Prostate gland (tissue), 2 donors: ENCODE measurements around the gene SAV1.

ENCODE experiments used
- CTCF ChIP-seq, 4 experiments: fragments of 200-600 bp in 2 of 4; fragments of 450-650 bp in 2 of 4; sonication (generic) in 2 of 4; IDR thresholded peaks; 1 replicate in 3 of 4; 2 replicates in 1 of 4; pipeline ENCODE4 v1.5.1; 2016 to 2019; ENCODE audit warnings: antibody characterized with exemption in 4 of 4, mild to moderate bottlenecking in 2 of 4, moderate library complexity in 2 of 4
- POLR2A ChIP-seq: fragments of 450-650 bp; IDR thresholded peaks from one replicate; pipeline ENCODE4 v1.6.1; 2016; ENCODE audit warnings: antibody characterized with exemption, mild to moderate bottlenecking

GRCh38 chr14:50670866-50671256 lies 2.8 kb upstream of the SAV1 start:
- TF ChIP-seq CTCF (IDR thresholded peaks at IDR 0.05) (no peak), POLR2A (no peak)
